ENCODE measurements around the gene TINAGL1.

Gene TINAGL1

GRCh38 chr1:31628931-31629556 is 52.7 kb downstream of the TINAGL1 start:
- H3K27ac Mint-ChIP-seq = no peak overlapping the region
- no peaks in the 10 kb centered on the region for H3K4me1 Mint-ChIP-seq
- H3K27me3 Mint-ChIP-seq = no peaks in the 10 kb centered on the region
- H3K9me3 Mint-ChIP-seq = no peaks in the 10 kb centered on the region
- CTCF ChIA-PET = interaction anchor here (1.2 kb wide), 1 partner anchor 11 kb away, joined by 4 read pairs; no protein-coding TSS in a partner anchor
- peaks cover 26% of the 10 kb centered on the region for H3K36me3 Mint-ChIP-seq
- DNase-seq = no peak
- H3K4me3 Mint-ChIP-seq = no peak overlapping the region

- Mint-ChIP-seq H3K4me3 (no peak overlapping the region), H3K4me1 (peaks cover under 1% of the 10 kb centered on the region), H3K27me3 (no peaks in the 10 kb centered on the region), H3K9me3 (no peaks in the 10 kb centered on the region), H3K36me3 (peaks cover 25% of the 10 kb centered on the region), H3K27ac (no peak overlapping the region)
- CTCF ChIA-PET = interaction anchor here (1.0 to 1.5 kb wide), 5 partner anchors 10 to 272 kb away, joined by 3 to 4 read pairs (median 3); no protein-coding TSS in a partner anchor
- DNase-seq = no peak
Observed at GRCh38 chr1:31632649-31633048, 56.3 kb downstream of the TINAGL1 start.

DNA sequence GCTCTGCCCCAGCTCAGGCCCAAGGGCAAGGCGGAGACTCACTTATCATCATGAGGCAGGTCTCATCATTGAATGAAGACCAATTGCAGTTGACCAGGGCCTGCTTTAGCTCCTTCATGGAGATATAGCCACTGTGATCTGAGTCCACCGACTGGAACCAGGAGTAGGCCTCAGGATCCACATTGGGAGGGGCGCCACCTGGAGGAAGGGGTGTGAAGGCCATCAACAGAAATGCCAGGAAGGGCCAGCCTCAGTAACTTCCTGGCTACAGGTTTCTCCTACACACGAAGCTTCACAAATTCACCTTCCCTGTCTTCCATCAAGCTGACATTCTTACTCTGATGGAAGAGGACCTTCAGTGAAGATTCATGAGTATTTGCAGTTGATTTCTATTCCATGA is 56.8 kb downstream of the TINAGL1 start:
- CTCF ChIA-PET = interaction anchor here (1.0 to 1.5 kb wide), 5 partner anchors 9 to 273 kb away, joined by 3 to 4 read pairs (median 3); no protein-coding TSS in a partner anchor
- H3K27ac Mint-ChIP-seq = no peak overlapping the region
- peaks cover 5% of the 10 kb centered on the region for H3K4me1 Mint-ChIP-seq
- no peaks in the 10 kb centered on the region for H3K9me3 Mint-ChIP-seq
- H3K27me3 Mint-ChIP-seq = no peaks in the 10 kb centered on the region
- peaks cover 24% of the 10 kb centered on the region for H3K36me3 Mint-ChIP-seq
- peak; percentile 46 for DNase-seq
- H3K4me3 Mint-ChIP-seq = no peak overlapping the region
